Measurements from ENCODE around the gene MAP2K5. TPM values are rescaled to one million over a fixed set of nuclear protein-coding genes. Genes with fewer than 3 reads are reported as not detected.

The MAP2K5 gene
- total RNA-seq, 1 donor from 2014 or later, result 25.0 TPM

GRCh38 chr15:67750371-67750770, 207.9 kb downstream of the MAP2K5 start:
- no peak for TF ChIP-seq CTCF (IDR thresholded peaks at IDR 0.05; ENCODE audit: borderline replicate concordance)
- Histone ChIP-seq H3K36me3 (peaks cover 8% of the 10 kb centered on the region), H3K9me3 (replicated peaks) (no peaks in the 10 kb centered on the region), H3K27ac (replicated peaks) (no peak overlapping the region), H3K4me1 (no peaks in the 10 kb centered on the region), H3K4me3 (no peak overlapping the region), H3K27me3 (ENCODE audit: low read depth) (no peaks in the 10 kb centered on the region)
- no peak for DNase-seq
- intact Hi-C loops (cut with micrococcal nuclease), result no loop called here

- Histone ChIP-seq H3K27ac (replicated peaks) (no peak overlapping the region), H3K36me3 (peaks cover under 1% of the 10 kb centered on the region), H3K4me3 (no peak overlapping the region), H3K4me1 (no peaks in the 10 kb centered on the region), H3K27me3 (ENCODE audit: low read depth) (no peaks in the 10 kb centered on the region), H3K9me3 (replicated peaks) (no peaks in the 10 kb centered on the region)
- intact Hi-C loops (cut with micrococcal nuclease), result no loop called here
- DNase-seq, result no peak
- TF ChIP-seq CTCF (IDR thresholded peaks at IDR 0.05; ENCODE audit: borderline replicate concordance), result no peak
Observed at GRCh38 chr15:67753891-67754290, 211.4 kb downstream of the MAP2K5 start.

- TF ChIP-seq CTCF (IDR thresholded peaks at IDR 0.05; ENCODE audit: borderline replicate concordance), result no peak
- Histone ChIP-seq H3K36me3 (no peaks in the 10 kb centered on the region), H3K27ac (replicated peaks) (no peak overlapping the region), H3K4me3 (no peak overlapping the region), H3K4me1 (no peaks in the 10 kb centered on the region), H3K27me3 (ENCODE audit: low read depth) (no peaks in the 10 kb centered on the region), H3K9me3 (replicated peaks) (no peaks in the 10 kb centered on the region)
- intact Hi-C loops (cut with micrococcal nuclease), result no loop called here
- DNase-seq, result no peak
Observed at GRCh38 chr15:67755264-67755663, 212.8 kb downstream of the MAP2K5 start.

GRCh38 chr15:67755936-67756335, 213.4 kb downstream of the MAP2K5 start:
- no peak for DNase-seq
- intact Hi-C loops (cut with micrococcal nuclease), result no loop called here
- TF ChIP-seq CTCF (IDR thresholded peaks at IDR 0.05; ENCODE audit: borderline replicate concordance), result no peak

GRCh38 chr15:67758619-67759300, 216.3 kb downstream of the MAP2K5 start:
- intact Hi-C loops (cut with micrococcal nuclease), result no loop called here
- H3K36me3 ChIP-seq, result no peaks in the 10 kb centered on the region
- H3K4me1 ChIP-seq, result no peaks in the 10 kb centered on the region
- H3K27me3 ChIP-seq (ENCODE audit: low read depth), result no peaks in the 10 kb centered on the region
- H3K9me3 ChIP-seq (replicated peaks), result no peaks in the 10 kb centered on the region
- no peak for DNase-seq
- H3K4me3 ChIP-seq, result no peak overlapping the region
- no peak for TF ChIP-seq CTCF (IDR thresholded peaks at IDR 0.05; ENCODE audit: borderline replicate concordance)
- no peak overlapping the region for H3K27ac ChIP-seq (replicated peaks)

More at GRCh38 chr15:67755936-67756335, 213.4 kb downstream of the MAP2K5 start:
- Histone ChIP-seq H3K27me3 (ENCODE audit: low read depth) (no peaks in the 10 kb centered on the region), H3K4me1 (no peaks in the 10 kb centered on the region), H3K36me3 (no peaks in the 10 kb centered on the region), H3K4me3 (no peak overlapping the region), H3K27ac (replicated peaks) (no peak overlapping the region), H3K9me3 (replicated peaks) (no peaks in the 10 kb centered on the region)

Data from left ventricle myocardium inferior (tissue), 1 donor.